HG03469 (cell line): ENCODE data around the gene CNNM1.

Experiments used
- ATAC-seq: cut with Tn5 transposase; IDR thresholded peaks from one replicate; pipeline ENCODE4 v1.9.1; 2021; ENCODE audit warnings: mild to moderate bottlenecking, moderate library complexity, moderate number of reproducible peaks; ENCODE audit not compliant: unreplicated experiment

The CNNM1 gene

DNA sequence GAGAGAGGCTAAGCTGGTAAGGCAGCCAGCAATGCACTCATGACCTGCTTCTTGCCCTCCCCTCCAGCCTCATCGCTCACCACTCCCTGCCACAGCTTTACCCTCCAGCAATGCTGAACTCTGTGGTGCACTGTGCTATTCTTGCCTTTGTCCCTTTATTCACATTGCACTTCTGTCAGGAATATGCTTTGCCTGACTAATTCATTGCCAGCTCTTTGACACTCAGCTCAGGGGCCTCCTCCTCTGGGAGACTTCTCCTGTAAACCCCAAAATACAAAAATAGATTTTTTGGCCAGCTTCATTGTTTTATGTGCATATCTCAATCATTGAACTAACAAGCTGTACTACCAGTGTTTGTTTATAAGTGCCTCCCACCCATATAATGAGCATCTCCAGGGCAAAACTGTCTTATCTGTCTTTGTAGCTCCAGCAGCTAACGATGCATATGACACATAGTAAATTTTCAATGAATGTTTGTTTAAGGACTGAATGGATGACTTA is 8.2 kb downstream of the CNNM1 start:
- ATAC-seq, result no peak

DNA sequence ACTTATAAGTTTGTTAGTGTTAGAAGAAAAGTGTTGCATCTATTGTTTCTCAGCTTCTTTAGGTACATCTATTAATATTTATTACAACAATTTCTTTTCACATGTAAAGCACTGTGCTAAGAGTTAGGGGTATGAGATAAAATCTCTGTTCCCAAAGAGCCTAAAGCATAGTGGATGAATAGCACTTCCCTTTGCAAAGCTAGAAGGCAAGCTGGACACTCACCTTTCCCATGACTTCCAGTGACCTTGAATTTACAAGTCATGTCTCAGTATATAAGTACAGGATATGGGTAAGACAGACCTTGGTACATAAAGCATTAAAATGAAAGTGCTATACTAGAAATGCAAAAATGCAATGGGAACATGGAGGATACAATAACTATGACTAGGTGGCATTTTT is 8.7 kb downstream of the CNNM1 start:
- ATAC-seq, result no peak

DNA sequence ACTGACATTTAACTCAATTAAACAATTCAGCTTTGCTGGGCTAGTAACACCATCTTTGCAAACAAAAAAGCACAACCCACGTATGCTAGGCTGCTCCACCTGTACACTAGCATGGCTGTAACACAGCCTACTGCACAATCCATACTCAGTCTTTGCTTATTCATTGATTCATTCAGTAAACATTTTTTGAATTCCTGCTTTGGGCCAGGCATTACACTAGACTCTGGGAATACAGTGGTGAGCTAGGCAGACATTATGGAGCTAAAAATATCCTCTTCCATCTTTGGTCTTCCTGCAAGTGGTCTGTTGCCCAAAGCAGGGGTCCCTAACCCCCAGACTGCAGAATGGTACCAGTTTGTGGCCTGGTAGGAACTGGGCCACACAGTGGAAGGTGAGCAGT is 9.9 kb downstream of the CNNM1 start:
- no peak for ATAC-seq

DNA sequence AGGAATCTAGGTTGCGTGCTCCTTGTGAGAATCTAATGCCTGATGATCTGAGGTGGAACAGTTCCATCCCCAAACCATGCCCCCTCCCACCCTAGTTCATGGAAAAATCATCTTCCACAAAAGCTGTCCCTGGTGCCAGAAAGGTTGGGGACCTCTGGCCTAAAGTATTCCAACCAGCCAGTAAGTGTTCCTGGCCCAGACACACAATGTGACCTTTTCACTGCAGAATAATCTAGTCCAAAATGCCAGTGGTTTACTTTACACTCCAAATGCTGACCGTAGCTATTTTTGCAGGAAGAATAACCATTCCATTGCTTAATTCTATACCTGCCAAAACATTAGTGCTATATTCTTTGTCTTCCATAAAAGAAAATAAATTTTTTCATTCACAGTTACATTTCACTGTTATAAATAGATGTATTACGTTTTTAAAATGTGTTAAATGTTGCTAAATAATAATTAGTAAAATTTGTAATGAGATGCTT is 10.4 kb downstream of the CNNM1 start:
- no peak for ATAC-seq

DNA sequence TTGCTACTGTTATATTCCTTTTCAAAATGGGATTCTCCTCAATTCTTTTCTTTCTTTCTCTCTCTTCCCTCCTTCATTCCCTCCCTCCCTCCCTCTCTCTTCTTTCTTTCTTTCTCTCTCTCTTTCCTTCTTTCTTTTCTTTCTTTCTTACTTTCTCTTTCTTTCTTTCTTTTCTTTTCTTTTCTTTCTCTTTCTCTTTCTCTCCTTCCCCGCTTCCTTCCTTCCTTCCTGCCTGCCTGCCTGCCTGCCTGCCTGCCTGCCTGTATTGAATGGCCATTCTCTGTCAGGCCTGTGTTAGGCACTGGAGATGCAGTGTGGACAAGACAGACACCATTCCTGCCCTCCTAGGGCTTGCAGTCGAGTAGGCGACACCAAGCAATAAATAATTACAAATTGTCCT is 11.5 kb downstream of the CNNM1 start:
- ATAC-seq, result no peak

DNA sequence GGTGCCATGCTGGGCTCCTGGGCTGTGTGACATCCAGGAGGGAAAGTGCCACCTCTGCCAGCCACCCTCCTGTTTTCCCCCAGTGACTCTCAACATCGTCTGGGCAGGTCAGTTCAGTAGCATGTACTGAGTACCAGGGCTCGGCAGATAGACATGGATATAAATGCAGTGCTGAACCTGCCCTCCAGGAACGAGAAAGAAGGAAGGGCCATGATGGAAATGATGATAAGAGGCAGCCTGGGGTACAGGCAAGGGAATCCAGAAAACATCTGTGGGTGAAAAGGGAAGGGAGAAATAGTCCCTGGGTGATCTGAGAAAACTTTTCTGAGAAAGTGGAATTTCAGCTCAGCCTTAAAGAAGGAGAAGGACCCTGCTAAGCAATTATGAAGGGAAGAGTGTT is 12.1 kb downstream of the CNNM1 start:
- no peak for ATAC-seq

DNA sequence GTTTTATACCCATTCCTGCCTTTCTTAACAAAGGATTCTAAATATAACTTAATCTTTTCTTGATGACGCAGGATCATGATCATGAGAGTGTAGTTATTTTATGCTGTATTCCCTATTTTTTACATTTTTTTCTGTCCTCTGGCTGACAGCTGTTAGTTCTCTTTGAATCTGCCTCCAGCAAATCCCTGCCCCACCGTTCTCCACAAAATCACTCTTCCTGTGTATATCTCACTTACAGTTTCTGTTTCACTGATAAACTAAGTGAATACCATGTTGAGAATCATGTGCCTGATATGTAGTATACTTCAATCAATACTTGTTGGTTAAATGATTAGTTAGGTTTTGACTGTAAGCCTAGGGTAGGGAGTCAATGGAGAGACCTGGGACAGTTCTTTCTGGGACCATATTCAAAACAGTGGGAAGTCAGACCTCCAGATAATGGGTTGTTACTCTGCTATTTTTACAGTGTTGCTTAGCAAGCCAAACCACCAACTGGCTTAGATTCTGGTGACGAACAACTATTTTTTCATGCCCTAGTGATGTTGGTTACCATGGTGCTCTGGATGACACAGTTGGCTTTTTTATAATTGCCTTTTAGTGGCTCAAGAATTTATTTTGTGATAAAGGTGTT is 12.8 kb downstream of the CNNM1 start:
- ATAC-seq, result no peak

DNA sequence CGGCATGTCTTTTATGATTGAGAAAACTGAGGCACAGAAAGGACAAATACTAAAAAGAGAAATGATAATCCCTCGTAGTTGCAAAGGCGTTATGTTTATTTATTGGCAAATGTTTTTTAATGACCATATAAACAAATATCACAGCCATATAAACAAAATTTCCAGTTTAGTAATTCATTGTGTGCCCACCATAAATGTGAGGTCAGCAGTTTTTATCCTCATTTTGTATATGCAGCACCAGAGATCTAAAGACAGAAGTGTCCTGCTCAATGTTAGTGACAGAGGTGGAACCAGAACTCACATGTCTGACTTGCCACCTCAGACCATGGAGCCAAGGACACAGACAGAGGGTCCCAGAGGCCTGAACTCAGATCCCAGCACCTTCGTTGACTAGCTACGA is 14.1 kb downstream of the CNNM1 start:
- ATAC-seq, result no peak

DNA sequence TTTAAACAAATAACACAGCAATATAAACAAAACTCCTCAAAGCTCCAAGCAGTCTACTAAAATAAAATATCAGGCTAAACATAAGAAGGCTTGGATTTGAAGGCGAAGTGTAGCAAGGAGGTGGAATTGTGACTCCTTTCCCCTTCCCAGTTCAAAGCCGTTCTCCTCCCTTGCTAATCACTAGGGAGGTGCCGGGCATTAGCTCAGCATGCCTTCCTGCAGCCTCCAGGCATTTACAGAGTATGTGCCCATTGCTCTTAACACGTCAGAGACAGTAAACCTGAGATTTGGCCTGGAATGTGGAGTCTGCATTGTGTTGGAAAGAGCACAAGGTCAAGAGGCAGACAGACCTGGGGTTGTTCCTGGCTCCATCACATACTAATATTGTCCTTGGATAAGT is 15.6 kb downstream of the CNNM1 start:
- ATAC-seq, result no peak

DNA sequence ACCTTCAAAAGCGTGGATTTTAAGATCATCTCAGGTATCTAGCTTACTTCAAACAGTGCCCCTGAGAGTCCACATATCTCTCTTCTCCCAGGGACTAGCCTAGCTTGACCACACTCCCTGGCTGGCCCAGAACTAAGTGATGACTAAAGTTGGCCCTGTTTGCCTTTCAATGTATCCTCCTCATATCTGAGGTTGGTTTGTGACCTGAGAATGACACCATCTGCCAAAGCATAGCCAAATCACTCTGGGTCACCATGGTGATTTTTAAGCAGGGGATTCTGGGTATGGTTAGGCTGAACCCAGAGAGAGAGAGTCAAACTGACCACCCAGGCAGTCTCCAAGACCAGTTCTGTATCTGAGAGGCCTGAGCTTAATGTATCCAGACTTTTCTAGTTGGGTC is 16.2 kb downstream of the CNNM1 start:
- no peak for ATAC-seq

DNA sequence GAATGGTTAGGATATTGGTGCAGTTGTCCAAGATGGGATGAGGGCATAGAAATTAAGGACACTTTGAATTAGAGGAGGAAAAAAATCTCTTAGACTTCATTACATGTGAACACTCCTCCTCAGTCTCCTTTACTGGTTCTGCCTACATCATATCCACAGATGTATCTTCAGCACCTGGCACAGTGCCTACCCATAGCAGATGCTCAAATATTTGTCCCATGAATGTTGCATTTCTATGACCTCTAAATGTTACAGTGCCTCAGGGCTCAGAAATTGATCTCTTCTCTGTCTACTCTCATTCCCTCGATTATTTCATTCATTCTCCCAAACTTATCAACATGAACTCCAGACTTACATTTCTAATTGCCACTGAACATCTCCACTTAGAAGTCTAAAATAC is 17.1 kb downstream of the CNNM1 start:
- ATAC-seq, result no peak

DNA sequence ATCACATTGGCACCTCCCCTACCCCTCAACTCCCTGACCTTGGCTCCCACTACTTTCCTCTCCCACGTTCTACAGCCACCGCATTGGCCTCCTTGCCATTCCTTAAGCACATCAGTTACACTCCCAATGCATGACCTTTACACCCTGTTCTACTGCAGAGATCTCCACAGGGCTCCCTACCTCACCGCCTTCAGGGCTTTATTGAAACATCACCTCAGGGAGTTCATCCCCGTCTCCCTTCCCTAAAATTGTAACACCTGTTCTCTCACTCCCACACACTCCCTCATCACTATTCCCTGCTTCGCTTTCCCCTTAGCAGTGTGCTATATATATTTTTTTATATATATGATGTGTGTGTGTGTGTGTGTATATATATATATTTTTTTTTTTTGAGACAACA is 18.5 kb downstream of the CNNM1 start:
- ATAC-seq, result no peak

DNA sequence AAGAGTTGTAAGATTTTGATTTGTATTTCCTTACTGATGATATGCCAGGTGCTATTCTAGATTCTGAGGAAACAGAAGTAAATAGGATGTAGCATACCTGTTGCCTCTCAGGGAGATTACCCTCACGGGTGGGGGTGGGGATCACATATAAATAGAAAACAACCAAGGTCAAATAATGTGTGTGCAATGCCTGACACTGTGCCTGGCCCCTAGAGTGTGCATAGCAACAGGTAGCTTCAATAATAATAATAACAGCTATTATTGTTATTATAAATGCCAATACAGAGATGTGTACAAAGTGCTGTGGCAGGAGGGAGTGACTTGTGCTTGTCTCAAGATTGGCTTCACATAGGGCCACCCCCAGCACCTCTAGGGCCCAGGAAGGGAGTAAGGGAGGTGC is 24.0 kb downstream of the CNNM1 start:
- no peak for ATAC-seq

DNA sequence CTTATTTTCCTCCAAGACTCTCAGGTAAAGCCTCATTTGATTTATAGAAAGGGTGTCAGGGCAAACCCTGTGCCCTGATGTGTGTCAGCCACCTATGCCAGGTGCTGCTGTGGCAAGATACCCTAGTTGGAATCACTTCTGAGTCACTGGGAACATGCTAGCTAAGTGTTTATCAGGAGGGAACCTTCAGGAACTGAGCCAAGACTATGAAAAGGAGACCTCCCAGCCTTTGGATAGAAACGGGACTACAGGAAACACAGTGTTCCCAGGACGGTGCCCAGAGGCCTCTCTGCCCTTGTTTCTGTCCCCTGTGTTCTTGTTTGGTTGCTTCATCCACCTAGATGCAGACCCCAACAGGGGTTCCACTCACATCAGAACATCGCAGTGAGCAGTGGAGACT is 28.5 kb downstream of the CNNM1 start:
- ATAC-seq, result no peak

DNA sequence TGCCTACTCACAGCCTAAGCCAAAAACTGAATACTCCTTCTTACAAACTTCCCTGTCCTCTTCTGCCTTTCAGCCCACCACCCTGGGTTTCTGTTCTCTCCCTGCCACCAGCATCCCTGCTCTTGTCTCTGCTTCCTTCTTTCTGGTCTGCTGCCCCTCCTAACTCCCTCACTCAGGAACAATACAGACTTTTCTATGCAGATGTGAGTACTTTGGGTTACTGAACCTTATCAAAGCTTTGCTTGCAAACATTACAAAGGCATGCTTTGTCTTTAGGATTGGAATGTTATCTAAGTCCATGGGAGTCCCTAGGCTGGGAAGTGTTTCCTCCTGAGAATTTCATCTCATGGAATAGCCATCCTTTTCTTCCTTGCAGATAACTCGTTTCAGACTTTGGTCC is 28.9 kb downstream of the CNNM1 start:
- ATAC-seq, result no peak

DNA sequence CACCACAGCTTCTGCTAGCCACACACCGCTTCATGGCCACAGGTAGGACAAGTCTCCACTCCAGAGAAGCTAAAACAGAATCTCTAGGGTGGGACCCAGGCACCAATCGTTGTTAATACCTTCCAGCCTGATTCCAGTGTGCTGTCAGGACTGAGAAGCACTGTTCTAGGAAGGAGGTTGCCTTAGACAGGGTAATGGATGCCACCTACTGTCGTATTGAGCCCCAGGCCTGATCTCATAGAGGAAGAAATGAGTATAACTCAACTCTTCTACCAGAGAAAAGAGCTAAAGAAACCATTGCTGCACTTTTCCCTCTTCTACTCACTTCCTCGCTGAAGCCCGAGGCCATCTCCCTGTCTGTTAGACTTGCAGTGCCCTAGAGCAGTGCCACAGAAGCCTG is 31.8 kb downstream of the CNNM1 start:
- no peak for ATAC-seq

DNA sequence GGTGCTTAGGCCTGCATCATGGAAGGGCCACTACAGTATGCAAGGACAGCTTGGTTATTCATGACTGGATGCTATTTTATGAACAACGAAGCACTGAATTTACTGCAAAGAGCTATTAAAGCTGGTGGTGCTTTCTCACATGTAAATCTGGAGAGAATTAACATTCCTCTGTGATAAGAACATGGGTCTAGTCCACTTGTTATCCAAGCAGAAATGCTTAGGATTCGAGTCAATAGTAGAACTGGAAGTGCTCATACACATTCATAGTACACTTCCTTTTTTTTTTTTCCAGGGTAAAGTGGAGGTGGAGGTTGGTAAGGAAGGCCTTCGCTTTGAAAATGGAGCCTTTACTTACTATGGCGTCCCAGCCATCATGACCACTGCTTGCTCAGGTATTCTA is 35.0 kb downstream of the CNNM1 start:
- ATAC-seq, result no peak

DNA sequence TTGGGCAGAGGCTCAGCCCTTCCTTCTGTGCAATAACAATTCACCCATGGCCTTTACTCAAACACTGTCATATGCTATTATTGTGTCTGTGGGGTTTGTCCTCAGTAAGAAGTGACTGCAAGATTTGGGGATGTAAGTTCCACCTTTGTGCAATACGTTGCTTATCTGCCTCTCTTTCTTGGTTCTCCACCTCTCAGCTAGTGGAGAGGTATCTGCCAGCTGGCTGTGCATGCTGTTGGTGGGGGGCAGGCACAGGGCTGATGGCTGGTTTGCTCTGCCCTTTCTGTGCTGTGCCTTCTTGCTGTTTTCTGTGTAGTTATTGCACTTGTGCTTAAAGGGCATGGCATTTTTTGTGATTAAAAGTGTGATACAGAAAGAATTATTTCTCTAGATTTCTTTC is 36.2 kb downstream of the CNNM1 start:
- no peak for ATAC-seq

DNA sequence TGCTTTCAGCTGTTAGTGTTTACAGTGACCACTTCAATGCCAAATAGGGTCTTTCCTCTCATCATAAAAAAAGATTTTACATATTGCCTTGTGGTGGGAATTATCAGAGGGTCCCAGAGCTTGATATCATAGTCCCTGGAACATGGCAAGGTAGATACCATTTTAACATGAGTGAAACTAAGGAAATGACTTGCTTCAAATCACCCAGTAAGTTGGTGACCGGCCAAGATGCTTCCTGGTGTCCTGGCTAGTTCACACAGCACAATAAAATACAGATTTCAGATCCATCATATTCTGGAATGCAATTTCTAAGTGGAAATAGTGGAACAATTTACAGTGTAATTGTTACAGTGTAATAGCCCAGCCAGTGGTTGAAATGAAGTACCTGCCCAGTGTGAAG is 36.6 kb downstream of the CNNM1 start:
- no peak for ATAC-seq

DNA sequence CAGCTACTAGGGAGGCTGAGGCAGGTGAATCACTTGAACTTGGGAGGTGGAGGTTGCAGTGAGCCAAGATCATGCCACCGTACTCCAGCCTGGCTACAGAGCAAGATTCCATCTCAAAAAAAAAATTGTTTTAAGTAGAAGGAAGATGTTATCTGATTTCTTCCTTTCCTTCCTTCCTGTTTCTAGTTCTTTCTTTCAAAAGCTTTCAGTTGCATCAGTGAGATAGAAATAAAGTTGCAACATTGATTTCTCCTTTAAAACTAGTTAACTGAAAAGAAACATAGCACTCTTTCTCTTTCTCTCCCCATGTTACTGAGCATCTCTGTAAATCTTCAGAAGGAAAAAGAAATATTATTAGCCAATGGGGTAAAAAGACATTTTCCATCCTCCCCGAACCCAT is 37.5 kb downstream of the CNNM1 start:
- no peak for ATAC-seq

DNA sequence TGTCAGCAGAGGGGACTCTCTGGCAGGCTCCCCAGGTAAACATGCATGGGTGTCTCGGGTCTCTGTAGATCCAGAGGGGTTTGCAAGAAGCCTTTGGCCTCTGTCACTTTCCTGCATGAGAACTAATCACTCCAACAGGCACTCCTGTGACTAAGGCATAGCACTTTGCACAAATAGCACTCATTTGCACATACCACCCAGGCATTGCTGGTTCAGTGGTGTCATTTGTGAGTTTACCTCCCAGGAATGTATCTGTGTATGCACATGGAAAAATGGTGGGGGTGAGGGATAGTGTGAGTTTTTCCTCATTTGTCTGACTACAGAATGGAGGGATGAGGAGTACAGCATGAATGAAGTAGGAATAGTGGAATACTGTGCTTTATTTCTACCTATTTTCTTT is 39.5 kb downstream of the CNNM1 start:
- no peak for ATAC-seq

DNA sequence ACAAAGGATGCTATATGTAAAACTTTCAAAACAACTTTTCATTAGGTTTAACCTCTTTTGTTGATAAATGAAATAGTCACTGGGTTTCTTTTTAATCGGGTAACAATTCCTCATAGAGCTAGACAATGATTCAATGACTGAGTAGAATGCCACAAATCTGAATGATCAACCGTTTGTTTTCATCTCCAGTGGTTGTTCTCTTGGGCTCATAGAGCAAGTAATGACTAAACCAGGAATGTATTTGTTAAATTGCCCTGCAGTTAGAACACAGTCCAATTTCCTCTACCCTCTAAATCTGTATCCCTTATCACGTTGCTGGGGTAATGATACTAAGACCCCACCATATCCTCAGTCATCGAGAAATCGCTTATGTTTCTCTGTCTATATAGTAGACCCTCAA is 40.0 kb downstream of the CNNM1 start:
- no peak for ATAC-seq

DNA sequence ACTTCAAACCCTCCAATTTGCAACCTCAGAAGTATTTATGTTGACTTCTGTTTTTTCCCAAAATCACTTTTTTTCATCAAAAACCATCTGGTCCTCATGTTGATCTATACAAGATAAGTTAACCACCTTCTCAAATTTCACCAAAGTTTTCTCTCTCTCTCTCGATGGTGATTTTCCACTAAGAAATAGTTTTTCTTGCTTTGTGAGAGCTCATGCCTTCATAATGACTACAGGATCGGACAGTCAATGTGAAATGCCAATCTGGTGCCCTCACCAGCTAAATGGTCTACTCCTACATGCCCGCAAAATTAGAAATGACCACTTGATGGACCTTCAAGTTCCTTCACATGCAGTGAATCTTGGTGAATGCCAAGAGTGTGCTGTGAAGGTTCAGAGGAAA is 40.4 kb downstream of the CNNM1 start:
- no peak for ATAC-seq
